ENCODE data around the gene ARID1B. TPM values are rescaled to one million over a fixed set of nuclear protein-coding genes. Genes with fewer than 3 reads are reported as not detected.

The ARID1B gene
- total RNA-seq, 4 donors from 2014 or later = 87.1 to 194 (median 115) TPM

DNA sequence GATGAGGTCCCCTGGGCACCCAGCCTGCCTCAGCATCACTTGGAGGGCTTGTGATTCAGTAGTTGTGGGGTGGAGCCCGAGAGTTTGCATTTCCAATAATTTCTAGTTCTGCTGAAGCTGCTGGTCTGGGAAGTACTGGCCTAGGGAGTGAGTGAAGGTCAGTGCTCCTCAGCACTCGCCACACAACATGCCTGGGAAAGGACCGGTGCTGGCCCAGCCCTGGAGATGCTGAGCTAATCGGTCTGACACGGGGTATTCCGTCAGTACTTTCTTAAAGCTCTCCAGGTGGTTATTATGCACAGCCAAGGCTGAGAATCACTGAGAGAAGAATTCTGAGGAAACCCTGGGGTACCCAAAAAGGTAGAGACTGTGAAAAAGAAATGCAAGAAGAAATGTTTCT, 317.9 kb downstream of the ARID1B start:
- no peak overlapping the region for H3K4me3 ChIP-seq
- no peaks in the 10 kb centered on the region for H3K4me1 ChIP-seq
- DNase-seq = no peak
- no peaks in the 10 kb centered on the region for H3K27me3 ChIP-seq
- no peak overlapping the region for H3K27ac ChIP-seq
- 91% methylated on average over 6 of the region's 6 CpGs; no CpG with 5 or more reads in 1 of the 2 donors for WGBS, 2 donors (ENCODE audit: low coverage in 1 of 2)
- H3K9me3 ChIP-seq = no peaks in the 10 kb centered on the region
- in situ Hi-C loops (cut with MboI; ENCODE audit: low pct_ligation_motif_present in 1 of 4, low pct_unique_long_range_greater_than_20kb in 1 of 4, low sequenced_read_pairs in 3 of 4) (no loop called here), intact Hi-C loops (cut with DNase I; ENCODE audit: low total_unique reads) (no loop called here)
- no peaks in the 10 kb centered on the region for H3K36me3 ChIP-seq
- no peak for TF ChIP-seq POLR2AphosphoS5 (IDR thresholded peaks at IDR 0.05)
- no peak for TF ChIP-seq EP300 (IDR thresholded peaks at IDR 0.05; ENCODE audit: low read depth)
- TF ChIP-seq, protein P1, sequence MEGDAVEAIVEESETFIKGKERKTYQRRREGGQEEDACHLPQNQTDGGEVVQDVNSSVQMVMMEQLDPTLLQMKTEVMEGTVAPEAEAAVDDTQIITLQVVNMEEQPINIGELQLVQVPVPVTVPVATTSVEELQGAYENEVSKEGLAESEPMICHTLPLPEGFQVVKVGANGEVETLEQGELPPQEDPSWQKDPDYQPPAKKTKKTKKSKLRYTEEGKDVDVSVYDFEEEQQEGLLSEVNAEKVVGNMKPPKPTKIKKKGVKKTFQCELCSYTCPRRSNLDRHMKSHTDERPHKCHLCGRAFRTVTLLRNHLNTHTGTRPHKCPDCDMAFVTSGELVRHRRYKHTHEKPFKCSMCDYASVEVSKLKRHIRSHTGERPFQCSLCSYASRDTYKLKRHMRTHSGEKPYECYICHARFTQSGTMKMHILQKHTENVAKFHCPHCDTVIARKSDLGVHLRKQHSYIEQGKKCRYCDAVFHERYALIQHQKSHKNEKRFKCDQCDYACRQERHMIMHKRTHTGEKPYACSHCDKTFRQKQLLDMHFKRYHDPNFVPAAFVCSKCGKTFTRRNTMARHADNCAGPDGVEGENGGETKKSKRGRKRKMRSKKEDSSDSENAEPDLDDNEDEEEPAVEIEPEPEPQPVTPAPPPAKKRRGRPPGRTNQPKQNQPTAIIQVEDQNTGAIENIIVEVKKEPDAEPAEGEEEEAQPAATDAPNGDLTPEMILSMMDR (IDR thresholded peaks at IDR 0.05) = no peak
- no peak for TF ChIP-seq POLR2A (IDR thresholded peaks at IDR 0.05)

DNA sequence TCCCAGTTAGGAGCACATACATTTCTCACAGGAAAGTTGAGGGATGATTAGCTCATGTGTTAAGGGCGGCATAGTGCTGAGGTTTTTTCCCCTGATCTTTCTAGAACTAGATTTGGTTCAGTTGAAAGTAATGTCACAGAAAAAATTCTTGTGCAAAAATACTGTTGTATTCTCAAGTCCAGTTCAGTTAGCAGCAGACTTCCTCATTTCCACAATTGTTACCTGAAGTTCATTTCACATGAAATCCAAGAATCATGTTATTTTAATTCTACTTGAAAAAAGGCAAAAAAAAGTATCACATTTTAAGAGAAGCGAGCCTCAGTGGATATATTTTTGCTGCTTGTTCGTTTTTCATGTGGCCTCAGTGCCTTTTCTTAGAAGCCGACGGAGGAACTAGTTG, 318.4 kb downstream of the ARID1B start:
- Histone ChIP-seq H3K27ac (no peak overlapping the region), H3K36me3 (no peaks in the 10 kb centered on the region), H3K27me3 (no peaks in the 10 kb centered on the region), H3K4me1 (no peaks in the 10 kb centered on the region), H3K4me3 (no peak overlapping the region), H3K9me3 (no peaks in the 10 kb centered on the region)
- WGBS, 2 donors (ENCODE audit: low coverage in 1 of 2) = 91 to 94% methylated on average over 5 of the region's 5 CpGs
- DNase-seq = no peak
- in situ Hi-C loops (cut with MboI; ENCODE audit: low pct_ligation_motif_present in 1 of 4, low pct_unique_long_range_greater_than_20kb in 1 of 4, low sequenced_read_pairs in 3 of 4) = no loop called here
- TF ChIP-seq EP300 (IDR thresholded peaks at IDR 0.05; ENCODE audit: low read depth) (no peak), POLR2A (IDR thresholded peaks at IDR 0.05) (no peak), POLR2AphosphoS5 (IDR thresholded peaks at IDR 0.05) (no peak)
- TF ChIP-seq, protein P1 (IDR thresholded peaks at IDR 0.05) = no peak
- intact Hi-C loops (cut with DNase I; ENCODE audit: low total_unique reads) = no loop called here

DNA sequence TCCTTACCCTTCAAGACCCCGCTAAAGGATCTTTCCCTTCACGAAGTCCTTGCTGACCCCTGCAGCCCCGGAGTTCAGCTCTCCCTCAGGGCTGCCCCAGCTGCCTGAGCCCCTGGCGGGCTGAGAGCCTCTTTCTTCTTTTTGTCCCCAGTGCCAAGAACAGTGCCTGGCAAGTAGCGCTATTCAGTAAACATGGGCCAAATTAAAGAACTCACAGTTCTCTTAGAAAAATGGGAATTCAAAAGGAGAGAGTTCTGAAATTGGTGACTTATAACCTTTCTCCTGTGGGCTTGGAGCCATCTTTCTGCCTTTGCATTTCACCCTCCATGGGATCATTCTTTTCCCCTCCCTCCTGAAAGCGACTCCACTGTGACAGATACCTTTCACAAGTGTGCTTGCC, 318.9 kb downstream of the ARID1B start:
- Histone ChIP-seq H3K36me3 (no peaks in the 10 kb centered on the region), H3K4me1 (no peaks in the 10 kb centered on the region), H3K27me3 (no peaks in the 10 kb centered on the region), H3K27ac (no peak overlapping the region), H3K9me3 (no peaks in the 10 kb centered on the region), H3K4me3 (no peak overlapping the region)
- no peak for TF ChIP-seq POLR2A (IDR thresholded peaks at IDR 0.05)
- no peak for TF ChIP-seq POLR2AphosphoS5 (IDR thresholded peaks at IDR 0.05)
- TF ChIP-seq, protein P1 (IDR thresholded peaks at IDR 0.05) = no peak
- no peak for TF ChIP-seq EP300 (IDR thresholded peaks at IDR 0.05; ENCODE audit: low read depth)
- WGBS, 2 donors (ENCODE audit: low coverage in 1 of 2) = 97 to 100% methylated on average over 1 to 6 of the region's 6 CpGs
- in situ Hi-C loops (cut with MboI; ENCODE audit: low pct_ligation_motif_present in 1 of 4, low pct_unique_long_range_greater_than_20kb in 1 of 4, low sequenced_read_pairs in 3 of 4) = no loop called here
- DNase-seq = no peak
- intact Hi-C loops (cut with DNase I; ENCODE audit: low total_unique reads) = no loop called here

DNA sequence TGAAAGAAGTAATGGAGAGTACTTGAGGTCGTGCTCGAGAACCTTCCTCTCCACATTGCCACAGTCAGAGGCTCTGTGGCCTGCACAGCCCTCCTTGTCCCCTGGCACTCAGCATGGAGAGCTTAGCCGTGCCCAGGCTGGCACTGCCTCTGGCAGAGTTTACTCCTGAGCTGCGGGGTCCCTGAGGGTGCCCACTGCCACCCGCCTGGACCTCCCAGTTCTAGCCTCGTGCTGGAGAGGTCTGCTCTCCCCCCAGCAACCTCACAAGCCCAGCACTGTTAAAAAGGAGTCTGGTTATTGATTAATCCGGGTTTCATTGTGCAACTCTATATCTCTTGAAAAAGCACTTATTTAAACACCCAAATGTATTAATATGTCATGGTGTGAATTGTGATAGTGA, 319.3 kb downstream of the ARID1B start:
- Histone ChIP-seq H3K4me1 (no peaks in the 10 kb centered on the region), H3K27ac (no peak overlapping the region), H3K9me3 (no peaks in the 10 kb centered on the region), H3K4me3 (no peak overlapping the region), H3K36me3 (no peaks in the 10 kb centered on the region), H3K27me3 (no peaks in the 10 kb centered on the region)
- in situ Hi-C loops (cut with MboI; ENCODE audit: low pct_ligation_motif_present in 1 of 4, low pct_unique_long_range_greater_than_20kb in 1 of 4, low sequenced_read_pairs in 3 of 4) = no loop called here
- no peak for DNase-seq
- 83% methylated on average over 7 of the region's 7 CpGs; no CpG with 5 or more reads in 1 of the 2 donors for WGBS, 2 donors (ENCODE audit: low coverage in 1 of 2)
- TF ChIP-seq EP300 (IDR thresholded peaks at IDR 0.05; ENCODE audit: low read depth) (no peak), POLR2AphosphoS5 (IDR thresholded peaks at IDR 0.05) (no peak), POLR2A (IDR thresholded peaks at IDR 0.05) (no peak)
- TF ChIP-seq, protein P1 (IDR thresholded peaks at IDR 0.05) = no peak
- intact Hi-C loops (cut with DNase I; ENCODE audit: low total_unique reads) = no loop called here

Measured in transverse colon (tissue), 4 donors.